K562 (cell line): ENCODE measurements around the gene ZBTB26. TPM values are rescaled to one million over a fixed set of nuclear protein-coding genes. Genes with fewer than 3 reads are reported as not detected.

Source experiments
- DIDO1 ChIP-seq: fragments of 450-650 bp; IDR thresholded peaks from 2 replicates; pipeline ENCODE4 v1.6.1; 2016; ENCODE audit warnings: low read depth, missing biosample characterization, missing genetic modification characterization
- KLF10 ChIP-seq: fragments of 250-450 bp; sonication (Bioruptor Pico); IDR thresholded peaks from 2 replicates; pipeline ENCODE4 v1.6.1; 2021; ENCODE audit warnings: matching md5 sums
- MAFF ChIP-seq: IDR thresholded peaks from 2 replicates; pipeline ENCODE4 v1.6.1; 2012; ENCODE audit warnings: low read length, improper control_type of control experiment
- MBD2 ChIP-seq: sonication (generic); IDR thresholded peaks from 2 replicates; pipeline ENCODE4 v1.6.1; 2016; ENCODE audit warnings: low read depth, borderline replicate concordance
- POLR2H ChIP-seq: IDR thresholded peaks from 2 replicates; pipeline ENCODE4 v1.6.1; 2016; ENCODE audit warnings: missing genetic modification characterization, low read depth, mild to moderate bottlenecking, control low read depth, missing compliant biosample characterization, moderate library complexity
- SMAD2 ChIP-seq: fragments of 150-350 bp; IDR thresholded peaks from 2 replicates; pipeline ENCODE4 v1.6.1; 2014; ENCODE audit warnings: low read depth, mild to moderate bottlenecking, low read length
- ZFX ChIP-seq: sonication (generic); formaldehyde crosslinking; IDR thresholded peaks from 2 replicates; pipeline ENCODE4 v1.8.0; 2022; ENCODE audit warnings: mild to moderate bottlenecking, missing genetic modification reagents, moderate library complexity
- ZNF133 ChIP-seq: fragments of 250-450 bp; sonication (Bioruptor Pico); IDR thresholded peaks from 2 replicates; pipeline ENCODE4 v1.4.0; 2020; ENCODE audit warnings: mild to moderate bottlenecking
- ZNF431 ChIP-seq: sonication (generic); formaldehyde crosslinking; IDR thresholded peaks from 2 replicates; pipeline ENCODE4 v1.8.0; 2022; ENCODE audit warnings: mild to moderate bottlenecking, missing genetic modification reagents
- ZNF699 ChIP-seq: fragments of 250-450 bp; sonication (Bioruptor Pico); IDR thresholded peaks from 2 replicates; pipeline ENCODE4 v1.8.0; 2021; ENCODE audit warnings: mild to moderate bottlenecking, moderate library complexity; ENCODE audit not compliant: insufficient replicate concordance
- polyA plus RNA-seq, 8 experiments: library from polyadenylated mRNA; depleted of rRNA in 4 of 8; stranded (reverse) in 5 of 8; unstranded in 3 of 8; fragments of >200 nt; fragmentation: Nextera tagmentation in 2 of 8; fragmentation: Illumina TruSeq in 1 of 8; extraction: Ambion mirVana in 2 of 8; extraction: Trizol in 1 of 8; gene quantifications; 2 replicates each; pipeline versions ENCODE4 v1.2.1 to v1.2.3, GENCODE V29; 2011 to 2014; ENCODE audit warnings: inconsistent platforms in 1 of 8, missing spikeins in 1 of 8
- total RNA-seq, 7 experiments: library from RNA; depleted of rRNA in 6 of 7; stranded (reverse); fragments of >200 nt in 6 of 7; fragmentation: Illumina TruSeq in 2 of 7; extraction: Trizol in 2 of 7; gene quantifications; 2 replicates each; pipeline versions ENCODE4 v1.2.1 to v1.2.3, GENCODE V29; 2011 to 2021; ENCODE audit warnings: low replicate concordance in 1 of 7
- TF ChIP-seq, protein P1 (sequence below): fragments of 450-650 bp; IDR thresholded peaks from 2 replicates; pipeline ENCODE4 v1.6.1; 2016; ENCODE audit warnings: mild to moderate bottlenecking, moderate library complexity
- TF ChIP-seq, protein P2 (sequence below): fragments of 250-450 bp; sonication (Bioruptor Pico); IDR thresholded peaks from 2 replicates; pipeline ENCODE4 v1.8.0; 2022; ENCODE audit warnings: moderate library complexity, mild to moderate bottlenecking, inconsistent platforms
- TF ChIP-seq, protein P3 (sequence below): fragments of 450-650 bp; formaldehyde crosslinking; IDR thresholded peaks from 2 replicates; pipeline ENCODE4 v1.4.0; 2020; ENCODE audit warnings: mild to moderate bottlenecking, moderate library complexity

The ZBTB26 gene
- total and polyA plus RNA-seq, 9 of the 15 experiments (the other 6 are each of a cell fraction or from before 2014, with no cell fraction given): 2.4 to 20.7 (median 5.0) TPM

DNA sequence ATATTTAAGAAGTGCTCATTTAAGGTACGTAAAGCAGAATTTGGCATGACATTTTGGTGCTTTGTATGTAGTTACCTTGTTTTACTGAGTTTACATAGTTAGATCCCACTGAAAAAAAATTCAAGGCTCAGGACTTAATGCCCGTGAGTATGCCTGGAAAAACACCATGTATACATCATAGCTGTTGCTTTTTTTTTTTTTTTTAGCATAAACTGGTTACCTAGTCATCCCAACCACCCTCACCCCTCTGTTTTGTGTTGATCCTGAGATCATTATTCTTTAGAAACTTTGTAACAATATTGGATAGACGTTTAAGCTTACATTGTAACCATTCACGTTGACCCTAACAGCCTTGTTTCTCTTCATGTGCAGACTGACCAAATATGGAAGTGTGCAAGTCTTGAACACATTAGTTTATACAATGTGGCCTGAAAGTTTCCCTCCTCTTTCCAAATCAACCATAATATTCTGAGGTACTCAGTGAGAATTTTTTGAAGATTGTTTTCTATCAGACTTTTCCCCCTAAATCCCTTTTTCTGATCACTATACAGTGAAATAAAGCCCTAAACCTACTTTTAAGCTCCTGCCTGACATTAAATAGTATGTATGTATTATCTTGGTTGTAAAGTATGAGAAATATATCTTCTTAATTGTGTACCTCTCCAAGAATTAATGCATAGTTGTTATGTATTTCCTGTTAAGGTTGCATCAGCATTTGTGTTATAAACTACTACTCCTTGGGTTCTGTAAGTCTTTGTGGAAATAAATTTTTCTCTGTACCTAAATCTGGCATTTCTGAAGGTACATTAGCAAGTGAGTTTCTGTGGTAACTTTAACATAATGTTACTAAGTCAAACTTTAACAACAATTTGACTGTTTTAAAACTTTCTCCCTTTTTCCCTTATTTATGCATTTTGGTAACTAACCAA is 13.9 kb upstream of the ZBTB26 start (continued):
- TF ChIP-seq, protein P1, sequence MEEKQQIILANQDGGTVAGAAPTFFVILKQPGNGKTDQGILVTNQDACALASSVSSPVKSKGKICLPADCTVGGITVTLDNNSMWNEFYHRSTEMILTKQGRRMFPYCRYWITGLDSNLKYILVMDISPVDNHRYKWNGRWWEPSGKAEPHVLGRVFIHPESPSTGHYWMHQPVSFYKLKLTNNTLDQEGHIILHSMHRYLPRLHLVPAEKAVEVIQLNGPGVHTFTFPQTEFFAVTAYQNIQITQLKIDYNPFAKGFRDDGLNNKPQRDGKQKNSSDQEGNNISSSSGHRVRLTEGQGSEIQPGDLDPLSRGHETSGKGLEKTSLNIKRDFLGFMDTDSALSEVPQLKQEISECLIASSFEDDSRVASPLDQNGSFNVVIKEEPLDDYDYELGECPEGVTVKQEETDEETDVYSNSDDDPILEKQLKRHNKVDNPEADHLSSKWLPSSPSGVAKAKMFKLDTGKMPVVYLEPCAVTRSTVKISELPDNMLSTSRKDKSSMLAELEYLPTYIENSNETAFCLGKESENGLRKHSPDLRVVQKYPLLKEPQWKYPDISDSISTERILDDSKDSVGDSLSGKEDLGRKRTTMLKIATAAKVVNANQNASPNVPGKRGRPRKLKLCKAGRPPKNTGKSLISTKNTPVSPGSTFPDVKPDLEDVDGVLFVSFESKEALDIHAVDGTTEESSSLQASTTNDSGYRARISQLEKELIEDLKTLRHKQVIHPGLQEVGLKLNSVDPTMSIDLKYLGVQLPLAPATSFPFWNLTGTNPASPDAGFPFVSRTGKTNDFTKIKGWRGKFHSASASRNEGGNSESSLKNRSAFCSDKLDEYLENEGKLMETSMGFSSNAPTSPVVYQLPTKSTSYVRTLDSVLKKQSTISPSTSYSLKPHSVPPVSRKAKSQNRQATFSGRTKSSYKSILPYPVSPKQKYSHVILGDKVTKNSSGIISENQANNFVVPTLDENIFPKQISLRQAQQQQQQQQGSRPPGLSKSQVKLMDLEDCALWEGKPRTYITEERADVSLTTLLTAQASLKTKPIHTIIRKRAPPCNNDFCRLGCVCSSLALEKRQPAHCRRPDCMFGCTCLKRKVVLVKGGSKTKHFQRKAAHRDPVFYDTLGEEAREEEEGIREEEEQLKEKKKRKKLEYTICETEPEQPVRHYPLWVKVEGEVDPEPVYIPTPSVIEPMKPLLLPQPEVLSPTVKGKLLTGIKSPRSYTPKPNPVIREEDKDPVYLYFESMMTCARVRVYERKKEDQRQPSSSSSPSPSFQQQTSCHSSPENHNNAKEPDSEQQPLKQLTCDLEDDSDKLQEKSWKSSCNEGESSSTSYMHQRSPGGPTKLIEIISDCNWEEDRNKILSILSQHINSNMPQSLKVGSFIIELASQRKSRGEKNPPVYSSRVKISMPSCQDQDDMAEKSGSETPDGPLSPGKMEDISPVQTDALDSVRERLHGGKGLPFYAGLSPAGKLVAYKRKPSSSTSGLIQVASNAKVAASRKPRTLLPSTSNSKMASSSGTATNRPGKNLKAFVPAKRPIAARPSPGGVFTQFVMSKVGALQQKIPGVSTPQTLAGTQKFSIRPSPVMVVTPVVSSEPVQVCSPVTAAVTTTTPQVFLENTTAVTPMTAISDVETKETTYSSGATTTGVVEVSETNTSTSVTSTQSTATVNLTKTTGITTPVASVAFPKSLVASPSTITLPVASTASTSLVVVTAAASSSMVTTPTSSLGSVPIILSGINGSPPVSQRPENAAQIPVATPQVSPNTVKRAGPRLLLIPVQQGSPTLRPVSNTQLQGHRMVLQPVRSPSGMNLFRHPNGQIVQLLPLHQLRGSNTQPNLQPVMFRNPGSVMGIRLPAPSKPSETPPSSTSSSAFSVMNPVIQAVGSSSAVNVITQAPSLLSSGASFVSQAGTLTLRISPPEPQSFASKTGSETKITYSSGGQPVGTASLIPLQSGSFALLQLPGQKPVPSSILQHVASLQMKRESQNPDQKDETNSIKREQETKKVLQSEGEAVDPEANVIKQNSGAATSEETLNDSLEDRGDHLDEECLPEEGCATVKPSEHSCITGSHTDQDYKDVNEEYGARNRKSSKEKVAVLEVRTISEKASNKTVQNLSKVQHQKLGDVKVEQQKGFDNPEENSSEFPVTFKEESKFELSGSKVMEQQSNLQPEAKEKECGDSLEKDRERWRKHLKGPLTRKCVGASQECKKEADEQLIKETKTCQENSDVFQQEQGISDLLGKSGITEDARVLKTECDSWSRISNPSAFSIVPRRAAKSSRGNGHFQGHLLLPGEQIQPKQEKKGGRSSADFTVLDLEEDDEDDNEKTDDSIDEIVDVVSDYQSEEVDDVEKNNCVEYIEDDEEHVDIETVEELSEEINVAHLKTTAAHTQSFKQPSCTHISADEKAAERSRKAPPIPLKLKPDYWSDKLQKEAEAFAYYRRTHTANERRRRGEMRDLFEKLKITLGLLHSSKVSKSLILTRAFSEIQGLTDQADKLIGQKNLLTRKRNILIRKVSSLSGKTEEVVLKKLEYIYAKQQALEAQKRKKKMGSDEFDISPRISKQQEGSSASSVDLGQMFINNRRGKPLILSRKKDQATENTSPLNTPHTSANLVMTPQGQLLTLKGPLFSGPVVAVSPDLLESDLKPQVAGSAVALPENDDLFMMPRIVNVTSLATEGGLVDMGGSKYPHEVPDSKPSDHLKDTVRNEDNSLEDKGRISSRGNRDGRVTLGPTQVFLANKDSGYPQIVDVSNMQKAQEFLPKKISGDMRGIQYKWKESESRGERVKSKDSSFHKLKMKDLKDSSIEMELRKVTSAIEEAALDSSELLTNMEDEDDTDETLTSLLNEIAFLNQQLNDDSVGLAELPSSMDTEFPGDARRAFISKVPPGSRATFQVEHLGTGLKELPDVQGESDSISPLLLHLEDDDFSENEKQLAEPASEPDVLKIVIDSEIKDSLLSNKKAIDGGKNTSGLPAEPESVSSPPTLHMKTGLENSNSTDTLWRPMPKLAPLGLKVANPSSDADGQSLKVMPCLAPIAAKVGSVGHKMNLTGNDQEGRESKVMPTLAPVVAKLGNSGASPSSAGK: no peak
- TF ChIP-seq SMAD2: no peak
- TF ChIP-seq POLR2H (tag): peak; percentile 50
- no peak for TF ChIP-seq KLF10 (CRISPR knock-in tag)
- TF ChIP-seq, protein P2, sequence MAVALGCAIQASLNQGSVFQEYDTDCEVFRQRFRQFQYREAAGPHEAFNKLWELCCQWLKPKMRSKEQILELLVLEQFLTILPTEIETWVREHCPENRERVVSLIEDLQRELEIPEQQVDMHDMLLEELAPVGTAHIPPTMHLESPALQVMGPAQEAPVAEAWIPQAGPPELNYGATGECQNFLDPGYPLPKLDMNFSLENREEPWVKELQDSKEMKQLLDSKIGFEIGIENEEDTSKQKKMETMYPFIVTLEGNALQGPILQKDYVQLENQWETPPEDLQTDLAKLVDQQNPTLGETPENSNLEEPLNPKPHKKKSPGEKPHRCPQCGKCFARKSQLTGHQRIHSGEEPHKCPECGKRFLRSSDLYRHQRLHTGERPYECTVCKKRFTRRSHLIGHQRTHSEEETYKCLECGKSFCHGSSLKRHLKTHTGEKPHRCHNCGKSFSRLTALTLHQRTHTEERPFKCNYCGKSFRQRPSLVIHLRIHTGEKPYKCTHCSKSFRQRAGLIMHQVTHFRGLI: no peak
- no peak for TF ChIP-seq ZNF699 (CRISPR knock-in tag)
- no peak for TF ChIP-seq DIDO1 (tag)
- no peak for TF ChIP-seq ZNF431 (CRISPR knock-in tag)
- no peak for TF ChIP-seq ZNF133 (CRISPR knock-in tag)
- TF ChIP-seq, protein P3, sequence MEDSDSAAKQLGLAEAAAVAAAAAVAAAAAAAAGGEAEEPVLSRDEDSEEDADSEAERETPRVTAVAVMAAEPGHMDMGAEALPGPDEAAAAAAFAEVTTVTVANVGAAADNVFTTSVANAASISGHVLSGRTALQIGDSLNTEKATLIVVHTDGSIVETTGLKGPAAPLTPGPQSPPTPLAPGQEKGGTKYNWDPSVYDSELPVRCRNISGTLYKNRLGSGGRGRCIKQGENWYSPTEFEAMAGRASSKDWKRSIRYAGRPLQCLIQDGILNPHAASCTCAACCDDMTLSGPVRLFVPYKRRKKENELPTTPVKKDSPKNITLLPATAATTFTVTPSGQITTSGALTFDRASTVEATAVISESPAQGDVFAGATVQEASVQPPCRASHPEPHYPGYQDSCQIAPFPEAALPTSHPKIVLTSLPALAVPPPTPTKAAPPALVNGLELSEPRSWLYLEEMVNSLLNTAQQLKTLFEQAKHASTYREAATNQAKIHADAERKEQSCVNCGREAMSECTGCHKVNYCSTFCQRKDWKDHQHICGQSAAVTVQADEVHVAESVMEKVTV (CRISPR knock-in tag): no peak
- no peak for TF ChIP-seq MBD2
- TF ChIP-seq MAFF: no peak
- no peak for TF ChIP-seq ZFX (CRISPR knock-in tag)
